Cardiac fibroblast (primary cell): ENCODE data around the gene FAM107B.

Experiments used
- DNase-seq, 2 donors: peaks; one replicate each; pipeline versions ENCODE4 v3.0.0 to v3.0.0-alpha.2; 2010; ENCODE audit warnings: low read depth in 2 of 2
- H3K4me3 ChIP-seq, 2 donors: replicated peaks in 1 of 2; 1 replicate in 1 of 2; 2 replicates in 1 of 2; pipeline ENCODE4 v1.5.1; 2011; ENCODE audit warnings: low read depth in 2 of 2, low read length in 2 of 2, mild to moderate bottlenecking in 2 of 2, moderate library complexity in 1 of 2
- CTCF ChIP-seq: IDR thresholded peaks from one replicate; pipeline ENCODE4 v1.5.1; 2011; ENCODE audit warnings: low read depth, mild to moderate bottlenecking, low read length, inconsistent platforms

FAM107B gene

GRCh38 chr10:14478201-14478600 lies 296.5 kb downstream of the FAM107B start:
- H3K4me3 ChIP-seq, result no peak overlapping the region
- DNase-seq, result no peak
- no peak for TF ChIP-seq CTCF

GRCh38 chr10:14477408-14477710 lies 297.3 kb downstream of the FAM107B start:
- no peak overlapping the region for H3K4me3 ChIP-seq
- DNase-seq, result peak; percentile 13 to 49
- no peak for TF ChIP-seq CTCF

GRCh38 chr10:14476641-14477407 lies 297.9 kb downstream of the FAM107B start:
- DNase-seq, result peak in 1 of 2 donors; percentile 67
- TF ChIP-seq CTCF, result no peak
- H3K4me3 ChIP-seq, result no peak overlapping the region

- DNase-seq, result no peak
- H3K4me3 ChIP-seq, result no peak overlapping the region
- TF ChIP-seq CTCF, result no peak
Measured at GRCh38 chr10:14476006-14476405, 298.7 kb downstream of the FAM107B start.

- H3K4me3 ChIP-seq, result no peak overlapping the region
- no peak for TF ChIP-seq CTCF
- DNase-seq, result peak in 1 of 2 donors; percentile 64
Measured at GRCh38 chr10:14474656-14475055, 300.0 kb downstream of the FAM107B start.

- DNase-seq, result no peak
- no peak for TF ChIP-seq CTCF
- no peak overlapping the region for H3K4me3 ChIP-seq
Measured at GRCh38 chr10:14470920-14471319, 303.8 kb downstream of the FAM107B start.

- H3K4me3 ChIP-seq, result no peak overlapping the region
- TF ChIP-seq CTCF, result no peak
- DNase-seq, result no peak
Measured at GRCh38 chr10:14468726-14469125, 306.0 kb downstream of the FAM107B start.
